Trophoblast cell (in vitro differentiated cells and primary cell): Measurements from ENCODE around the gene SERPINB6.

ENCODE experiments used
- DNase-seq, 2 donors: peaks; one replicate each; pipeline ENCODE4 v3.0.0-alpha.2; 2016
- H2AFZ ChIP-seq: 2 replicates; pipeline ENCODE4 v1.6.1; 2013; ENCODE audit warnings: low read length, moderate library complexity, mild to moderate bottlenecking; ENCODE audit not compliant: insufficient read depth, poor library complexity
- H2AK5ac ChIP-seq: 2 replicates; pipeline ENCODE4 v1.6.1; 2013; ENCODE audit warnings: mild to moderate bottlenecking, low read length
- H2BK120ac ChIP-seq: 2 replicates; pipeline ENCODE4 v1.6.1; 2013; ENCODE audit warnings: low read length, mild to moderate bottlenecking, moderate library complexity; ENCODE audit not compliant: insufficient read depth, poor library complexity
- H2BK12ac ChIP-seq: 2 replicates; pipeline ENCODE4 v1.6.1; 2013; ENCODE audit warnings: mild to moderate bottlenecking, low read length, moderate library complexity
- H2BK5ac ChIP-seq: 2 replicates; pipeline ENCODE4 v1.6.1; 2013; ENCODE audit warnings: low read length, low read depth, moderate library complexity, mild to moderate bottlenecking; ENCODE audit not compliant: poor library complexity
- H3K14ac ChIP-seq: 2 replicates; pipeline ENCODE4 v1.6.1; 2013; ENCODE audit warnings: mild to moderate bottlenecking, low read length
- H3K18ac ChIP-seq: 2 replicates; pipeline ENCODE4 v1.6.1; 2013; ENCODE audit warnings: mild to moderate bottlenecking, low read length
- H3K23ac ChIP-seq: 2 replicates; pipeline ENCODE4 v1.6.1; 2013; ENCODE audit warnings: low read length
- H3K27ac ChIP-seq: 2 replicates; pipeline ENCODE4 v1.5.1; 2013; ENCODE audit warnings: low read depth, mild to moderate bottlenecking, inconsistent platforms, low read length, moderate library complexity
- H3K27me3 ChIP-seq: 2 replicates; pipeline ENCODE4 v1.6.1; 2013; ENCODE audit warnings: inconsistent platforms, mild to moderate bottlenecking, low read length, moderate library complexity; ENCODE audit not compliant: insufficient read depth
- H3K36me3 ChIP-seq, 2 experiments: 1 replicate in 1 of 2; 2 replicates in 1 of 2; pipeline ENCODE4 v1.6.1; 2013; ENCODE audit warnings: low read length in 2 of 2, mild to moderate bottlenecking in 2 of 2, moderate library complexity in 1 of 2; ENCODE audit not compliant: insufficient read depth in 2 of 2, control insufficient read depth in 1 of 2
- H3K4ac ChIP-seq: 2 replicates; pipeline ENCODE4 v1.6.1; 2013; ENCODE audit warnings: low read depth, mild to moderate bottlenecking, low read length, moderate library complexity
- H3K4me1 ChIP-seq, 2 experiments: 1 replicate in 1 of 2; 2 replicates in 1 of 2; pipeline ENCODE4 v1.6.1; 2013; ENCODE audit warnings: low read length in 2 of 2, mild to moderate bottlenecking in 2 of 2, moderate library complexity in 1 of 2; ENCODE audit not compliant: insufficient read depth in 2 of 2, control insufficient read depth in 1 of 2
- H3K4me2 ChIP-seq: 2 replicates; pipeline ENCODE4 v1.6.1; 2013; ENCODE audit warnings: inconsistent platforms, mild to moderate bottlenecking, low read length, moderate library complexity
- H3K4me3 ChIP-seq: 2 replicates; pipeline ENCODE4 v1.5.1; 2013; ENCODE audit warnings: mild to moderate bottlenecking, low read depth, low read length, inconsistent platforms
- H3K79me1 ChIP-seq: one replicate; pipeline ENCODE4 v1.6.1; 2013; ENCODE audit warnings: low read length
- H3K79me2 ChIP-seq: 2 replicates; pipeline ENCODE4 v1.6.1; 2013; ENCODE audit warnings: low read length, mild to moderate bottlenecking; ENCODE audit not compliant: control insufficient read depth, insufficient read depth, poor library complexity
- H3K9ac ChIP-seq: 2 replicates; pipeline ENCODE4 v1.6.1; 2013; ENCODE audit warnings: mild to moderate bottlenecking, low read length
- H3K9me3 ChIP-seq: 2 replicates; pipeline ENCODE4 v1.6.1; 2013; ENCODE audit warnings: low read depth, mild to moderate bottlenecking, control low read depth, inconsistent platforms, low read length; ENCODE audit not compliant: insufficient read depth
- H4K12ac ChIP-seq: 2 replicates; pipeline ENCODE4 v1.6.1; 2013; ENCODE audit warnings: low read depth, mild to moderate bottlenecking, low read length, moderate library complexity
- H4K8ac ChIP-seq: 2 replicates; pipeline ENCODE4 v1.6.1; 2013; ENCODE audit warnings: low read depth, mild to moderate bottlenecking, low read length, moderate library complexity
- H4K91ac ChIP-seq: one replicate; pipeline ENCODE4 v1.6.1; 2013; ENCODE audit warnings: low read depth, mild to moderate bottlenecking, low read length, moderate library complexity
- WGBS: extraction: QIAGEN DNeasy Blood & Tissue Kit; methylation state at CpG from one replicate; pipeline ENCODE4 v1.1.7; 2013; ENCODE audit warnings: missing lambda C conversion rate; ENCODE audit not compliant: insufficient read length, insufficient coverage; ENCODE audit errors: extremely low coverage; 5-methylcytosine and 5-hydroxymethylcytosine counted together

Gene SERPINB6

DNA sequence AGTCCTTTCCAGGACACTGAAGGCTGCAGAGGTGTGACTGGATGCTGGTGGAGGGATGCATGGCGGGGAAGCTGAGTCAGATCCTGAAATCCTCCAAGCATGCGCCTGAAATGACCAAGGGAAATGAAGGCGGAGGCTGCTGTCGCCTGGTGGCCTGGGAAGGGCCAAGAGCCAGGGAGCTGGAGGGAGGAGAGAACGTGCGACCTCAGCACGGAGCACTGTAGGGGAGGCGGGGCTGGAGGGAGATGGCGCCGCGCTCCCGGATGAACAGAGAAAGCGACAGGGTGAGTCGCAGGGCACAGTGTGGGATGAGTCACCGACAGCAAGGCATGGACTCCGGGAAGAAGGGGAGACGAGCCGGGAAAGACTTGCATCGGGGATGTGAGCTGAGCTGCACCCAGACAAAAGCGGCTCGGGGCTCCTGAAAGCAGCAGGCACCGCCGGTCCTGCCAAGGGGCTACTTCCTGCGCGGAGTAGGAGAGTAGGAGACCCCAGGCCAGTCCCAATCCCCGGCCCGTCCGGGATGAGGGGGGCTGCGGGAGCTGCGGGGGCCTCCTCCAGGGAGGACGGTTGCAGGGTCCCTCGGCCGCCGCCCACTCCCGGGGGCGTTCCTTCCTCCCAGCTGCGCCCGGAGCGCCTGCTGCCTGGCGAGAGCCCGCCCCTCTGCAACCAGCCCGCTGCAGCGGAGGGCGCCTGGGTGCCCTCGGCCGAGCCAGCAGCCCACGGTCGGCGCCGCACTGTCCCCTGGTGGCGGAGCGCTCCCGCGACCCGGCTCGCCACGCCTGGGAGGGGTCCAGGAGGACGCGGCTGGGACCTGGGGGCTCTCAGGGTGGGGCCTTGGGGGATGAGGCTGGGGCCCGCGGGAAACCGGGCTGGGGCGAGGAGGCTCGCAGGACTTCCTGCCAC lies 17.3 kb upstream of the SERPINB6 start:
- Histone ChIP-seq H3K27me3 (no peaks in the 10 kb centered on the region), H2BK12ac (no peak overlapping the region), H3K79me1 (peaks cover 14% of the 10 kb centered on the region), H3K36me3 (no peaks in the 10 kb centered on the region), H3K4me3 (peak overlapping the region; percentile 78), H3K18ac (peak overlapping the region; percentile 62), H3K14ac (peak overlapping the region; percentile 76), H3K9me3 (peaks cover 1% of the 10 kb centered on the region), H2BK5ac (peak overlapping the region; percentile 77), H3K9ac (peak overlapping the region; percentile 79), H3K23ac (no peak overlapping the region), H3K4me2 (peak overlapping the region; percentile 87), H4K12ac (peak overlapping the region; percentile 37), H4K91ac (peak overlapping the region; percentile 89), H2BK120ac (peak overlapping the region; percentile 76), H3K27ac (peak overlapping the region; percentile 99), H2AFZ (peak overlapping the region; percentile 47), H4K8ac (peak overlapping the region; percentile 75), H3K4me1 (peaks cover 5 to 8% of the 10 kb centered on the region in 2 experiments), H3K79me2 (peaks cover 2% of the 10 kb centered on the region), H3K4ac (peak overlapping the region; percentile 24), H2AK5ac (no peak overlapping the region)
- no CpG with 5 or more reads among the region's 64 CpGs for WGBS
- peak; percentile 98 for DNase-seq

DNA sequence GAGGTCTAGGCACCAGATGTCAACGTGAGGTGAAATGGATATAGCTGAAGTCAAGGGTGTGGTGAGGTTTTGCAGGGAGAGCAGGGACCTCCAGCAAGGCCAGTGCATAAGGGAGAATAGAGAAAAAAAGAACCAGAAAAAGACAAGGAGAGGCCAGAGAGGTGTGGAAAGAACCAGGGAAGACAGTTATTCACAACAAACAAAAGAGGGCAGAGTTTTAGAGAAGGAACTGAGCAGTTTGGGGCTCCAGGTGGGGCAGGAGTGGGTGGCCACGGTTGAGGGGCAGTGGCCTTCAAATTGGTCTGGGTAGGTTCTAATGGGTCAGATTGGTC lies 16.7 kb upstream of the SERPINB6 start:
- H4K91ac ChIP-seq = peak overlapping the region; percentile 58
- H3K27me3 ChIP-seq = no peaks in the 10 kb centered on the region
- peak overlapping the region; percentile 35 for H2AFZ ChIP-seq
- H3K9ac ChIP-seq = no peak overlapping the region
- H2BK5ac ChIP-seq = peak overlapping the region; percentile 23
- no peak overlapping the region for H2BK12ac ChIP-seq
- peaks cover 1% of the 10 kb centered on the region for H3K9me3 ChIP-seq
- no peak for DNase-seq
- H3K4me1 ChIP-seq = peaks cover 5 to 8% of the 10 kb centered on the region in 2 experiments
- no peak overlapping the region for H2AK5ac ChIP-seq
- peak overlapping the region; percentile 99 for H3K27ac ChIP-seq
- peaks cover 2% of the 10 kb centered on the region for H3K79me2 ChIP-seq
- H3K14ac ChIP-seq = no peak overlapping the region
- H2BK120ac ChIP-seq = no peak overlapping the region
- H3K79me1 ChIP-seq = peaks cover 14% of the 10 kb centered on the region
- H3K4me3 ChIP-seq = peak overlapping the region; percentile 78
- no peak overlapping the region for H3K23ac ChIP-seq
- no peak overlapping the region for H3K18ac ChIP-seq
- WGBS = no CpG with 5 or more reads among the region's 2 CpGs
- H4K12ac ChIP-seq = no peak overlapping the region
- H3K36me3 ChIP-seq = no peaks in the 10 kb centered on the region
- H4K8ac ChIP-seq = peak overlapping the region; percentile 75
- peak overlapping the region; percentile 87 for H3K4me2 ChIP-seq
- H3K4ac ChIP-seq = no peak overlapping the region

- no peak overlapping the region for H3K27ac ChIP-seq
- H3K79me2 ChIP-seq = peaks cover 2% of the 10 kb centered on the region
- H3K9me3 ChIP-seq = peaks cover 3% of the 10 kb centered on the region
- no peaks in the 10 kb centered on the region for H3K36me3 ChIP-seq
- H3K4me2 ChIP-seq = no peak overlapping the region
- no peak overlapping the region for H4K12ac ChIP-seq
- H3K27me3 ChIP-seq = no peaks in the 10 kb centered on the region
- no peak overlapping the region for H2BK12ac ChIP-seq
- no CpG with 5 or more reads among the region's 4 CpGs for WGBS
- H3K14ac ChIP-seq = no peak overlapping the region
- H2BK120ac ChIP-seq = no peak overlapping the region
- no peak overlapping the region for H3K23ac ChIP-seq
- no peak overlapping the region for H2BK5ac ChIP-seq
- H2AFZ ChIP-seq = no peak overlapping the region
- H3K4me3 ChIP-seq = no peak overlapping the region
- H3K9ac ChIP-seq = no peak overlapping the region
- H4K8ac ChIP-seq = no peak overlapping the region
- peaks cover 14% of the 10 kb centered on the region for H3K79me1 ChIP-seq
- no peak overlapping the region for H3K4ac ChIP-seq
- H4K91ac ChIP-seq = no peak overlapping the region
- DNase-seq = peak in 1 of 2 donors; percentile 3
- H3K4me1 ChIP-seq = peaks cover 5 to 8% of the 10 kb centered on the region in 2 experiments
- H2AK5ac ChIP-seq = no peak overlapping the region
- no peak overlapping the region for H3K18ac ChIP-seq
Measured at GRCh38 chr6:2986722-2987221, 15.4 kb upstream of the SERPINB6 start.

GRCh38 chr6:2984738-2985406 lies 13.5 kb upstream of the SERPINB6 start:
- Histone ChIP-seq H3K4me1 (peaks cover 3 to 5% of the 10 kb centered on the region in 2 experiments), H3K4me3 (no peak overlapping the region), H3K9me3 (peaks cover 3% of the 10 kb centered on the region), H2BK120ac (no peak overlapping the region), H4K12ac (no peak overlapping the region), H3K27me3 (no peaks in the 10 kb centered on the region), H4K91ac (no peak overlapping the region), H2AFZ (no peak overlapping the region), H3K14ac (no peak overlapping the region), H3K18ac (no peak overlapping the region), H3K9ac (no peak overlapping the region), H4K8ac (no peak overlapping the region), H3K4me2 (no peak overlapping the region), H3K23ac (no peak overlapping the region), H3K36me3 (no peaks in the 10 kb centered on the region), H3K4ac (no peak overlapping the region), H3K27ac (no peak overlapping the region), H2BK12ac (no peak overlapping the region), H2AK5ac (no peak overlapping the region), H2BK5ac (no peak overlapping the region), H3K79me1 (peaks cover 13% of the 10 kb centered on the region), H3K79me2 (peaks cover 2% of the 10 kb centered on the region)
- no CpG with 5 or more reads among the region's 12 CpGs for WGBS
- DNase-seq = peak in 1 of 2 donors; percentile 20
